HG02981 (cell line): ENCODE data around the gene LSS.
"Not testable (repeated sequence)": the region's sequence is repeated elsewhere in the genome, so short reads cannot be mapped to it uniquely, and the experiment has no call there.

Experiments
- ATAC-seq: cut with Tn5 transposase; IDR thresholded peaks from one replicate; pipeline ENCODE4 v1.9.1; 2021; ENCODE audit warnings: mild to moderate bottlenecking, moderate library complexity; ENCODE audit not compliant: unreplicated experiment

LSS gene

GRCh38 chr21:46188226-46189212, 40.1 kb downstream of the LSS start:
- ATAC-seq, result no peak

GRCh38 chr21:46187814-46188213, 40.8 kb downstream of the LSS start:
- no peak for ATAC-seq

GRCh38 chr21:46187261-46187660, 41.3 kb downstream of the LSS start:
- ATAC-seq, result no peak

GRCh38 chr21:46185716-46186115, 42.9 kb downstream of the LSS start:
- no peak for ATAC-seq

GRCh38 chr21:46184625-46185555, 43.7 kb downstream of the LSS start:
- no peak for ATAC-seq

GRCh38 chr21:46183910-46184624, 44.5 kb downstream of the LSS start, which contains the start of gene SPATC1L:
Gene SPATC1L, minus strand, starts transcription at chr21:46184459. Its CDS starts 1,643 bp downstream, at chr21:46182816.
- ATAC-seq, result no peak

- ATAC-seq, result not testable (repeated sequence)
These were observed 45.2 kb downstream of the LSS start for GRCh38 chr21:46183337-46183909.

GRCh38 chr21:46182548-46183336, 45.8 kb downstream of the LSS start:
- no peak for ATAC-seq

GRCh38 chr21:46181953-46182547, 46.5 kb downstream of the LSS start:
- ATAC-seq, result no peak

- ATAC-seq, result no peak
These were observed 47.1 kb downstream of the LSS start for GRCh38 chr21:46181436-46181835.

GRCh38 chr21:46180778-46181391, 47.7 kb downstream of the LSS start:
- ATAC-seq, result no peak

GRCh38 chr21:46180079-46180722, 48.4 kb downstream of the LSS start:
- ATAC-seq, result no peak

GRCh38 chr21:46179708-46180078, 48.9 kb downstream of the LSS start:
- ATAC-seq, result no peak

GRCh38 chr21:46178961-46179360, 49.6 kb downstream of the LSS start:
- ATAC-seq, result no peak

GRCh38 chr21:46176443-46177129, 52.0 kb downstream of the LSS start:
- not testable (repeated sequence) for ATAC-seq

GRCh38 chr21:46173573-46173972, 55.0 kb downstream of the LSS start:
- no peak for ATAC-seq

- no peak for ATAC-seq
These were observed 55.6 kb downstream of the LSS start for GRCh38 chr21:46172863-46173528.
